ENCODE measurements around the gene DHRS9.

GRCh38 chr2:169139993-169140767, 70.8 kb downstream of the DHRS9 start:
- TF ChIP-seq POLR2A (IDR thresholded peaks at IDR 0.05; ENCODE audit: low read length) (no peak), CTCF (IDR thresholded peaks at IDR 0.05) (no peak), RNF2 (IDR thresholded peaks at IDR 0.05; ENCODE audit: borderline replicate concordance, low read depth) (no peak), BHLHE40 (IDR thresholded peaks at IDR 0.05; ENCODE audit: low read depth, low read length) (no peak)
